HepG2 (cell line): ENCODE data around the gene ZC3H4. TPM values are rescaled to one million over a fixed set of nuclear protein-coding genes. Genes with fewer than 3 reads are reported as not detected.

Experiments used
- ETV5 ChIP-seq: IDR thresholded peaks from 2 replicates; pipeline ENCODE4 v1.6.1; 2018; ENCODE audit warnings: missing biosample characterization, missing genetic modification reagents, inconsistent platforms, borderline replicate concordance
- GATAD2A ChIP-seq: IDR thresholded peaks from 2 replicates; pipeline ENCODE4 v1.6.1; 2016
- HOMEZ ChIP-seq: IDR thresholded peaks from 2 replicates; pipeline ENCODE4 v1.6.1; 2016; ENCODE audit warnings: low read depth
- RARA ChIP-seq: IDR thresholded peaks from 2 replicates; pipeline ENCODE4 v1.6.1; 2016; ENCODE audit warnings: missing genetic modification reagents, missing compliant biosample characterization
- TRIM24 ChIP-seq: sonication (generic); formaldehyde crosslinking; IDR thresholded peaks from 2 replicates; pipeline ENCODE4 v1.8.0; 2022; ENCODE audit warnings: mild to moderate bottlenecking, missing genetic modification reagents
- ZIK1 ChIP-seq: sonication (generic); formaldehyde crosslinking; IDR thresholded peaks from 2 replicates; pipeline ENCODE4 v1.5.0; 2020; ENCODE audit warnings: mild to moderate bottlenecking, low read depth, missing genetic modification reagents, borderline replicate concordance
- ZNF274 ChIP-seq: sonication (generic); formaldehyde crosslinking; IDR thresholded peaks from 2 replicates; pipeline ENCODE4 v1.5.1; 2020; ENCODE audit warnings: mild to moderate bottlenecking, missing genetic modification reagents
- ZNF333 ChIP-seq: sonication (generic); formaldehyde crosslinking; IDR thresholded peaks from 2 replicates; pipeline ENCODE4 v1.4.0; 2020; ENCODE audit warnings: mild to moderate bottlenecking, missing genetic modification reagents, borderline replicate concordance
- ZNF451 ChIP-seq: sonication (generic); formaldehyde crosslinking; IDR thresholded peaks from 2 replicates; pipeline ENCODE4 v1.5.0; 2020; ENCODE audit warnings: mild to moderate bottlenecking, missing genetic modification reagents
- ZNF510 ChIP-seq: sonication (generic); formaldehyde crosslinking; IDR thresholded peaks from 2 replicates; pipeline ENCODE4 v1.4.0; 2020; ENCODE audit warnings: low read depth, mild to moderate bottlenecking, missing genetic modification reagents
- ZNF672 ChIP-seq: sonication (generic); formaldehyde crosslinking; IDR thresholded peaks from 2 replicates; pipeline ENCODE4 v1.8.1; 2022; ENCODE audit warnings: missing genetic modification reagents
- ZNF709 ChIP-seq: sonication (generic); formaldehyde crosslinking; IDR thresholded peaks from 2 replicates; pipeline ENCODE4 v1.5.0; 2020; ENCODE audit warnings: mild to moderate bottlenecking, missing genetic modification reagents
- ZSCAN12 ChIP-seq: sonication (generic); formaldehyde crosslinking; IDR thresholded peaks from 2 replicates; pipeline ENCODE4 v1.9.0; 2021; ENCODE audit warnings: mild to moderate bottlenecking, missing genetic modification reagents
- ZSCAN31 ChIP-seq: sonication (generic); formaldehyde crosslinking; IDR thresholded peaks from 2 replicates; pipeline ENCODE4 v1.5.0; 2020; ENCODE audit warnings: low read depth, mild to moderate bottlenecking, missing genetic modification reagents
- polyA plus RNA-seq, 8 experiments: library from polyadenylated mRNA; depleted of rRNA in 3 of 8; stranded (reverse) in 7 of 8; unstranded in 1 of 8; fragments of >200 nt; fragmentation: Illumina TruSeq in 4 of 8; extraction: Trizol in 4 of 8; gene quantifications; 2 replicates each; pipeline versions ENCODE4 v1.2.1 to v1.2.3, GENCODE V29; 2011 to 2016; ENCODE audit warnings: low read depth in 4 of 8, missing spikeins in 1 of 8, mixed read lengths in 1 of 8; ENCODE audit not compliant: insufficient read depth in 1 of 8
- total RNA-seq, 5 experiments: library from RNA; depleted of rRNA; stranded (reverse); fragments of >200 nt; fragmentation: Illumina TruSeq; extraction: Trizol; gene quantifications; 2 replicates each; pipeline ENCODE4 v1.2.3, GENCODE V29; 2016; ENCODE audit warnings: low read depth in 1 of 5
- TF ChIP-seq, protein P1 (sequence below): sonication (generic); formaldehyde crosslinking; conservative IDR thresholded peaks from 2 replicates; pipeline ENCODE4 v1.8.0; 2022; ENCODE audit warnings: mild to moderate bottlenecking, moderate library complexity, missing genetic modification reagents
- TF ChIP-seq, protein P2 (sequence below): sonication (generic); formaldehyde crosslinking; IDR thresholded peaks from 2 replicates; pipeline ENCODE4 v1.5.0; 2020; ENCODE audit warnings: mild to moderate bottlenecking, missing genetic modification reagents
- TF ChIP-seq, protein P3 (sequence below): sonication (generic); formaldehyde crosslinking; IDR thresholded peaks from 2 replicates; pipeline ENCODE4 v1.4.0; 2020; ENCODE audit warnings: mild to moderate bottlenecking, missing genetic modification reagents
- TF ChIP-seq, protein P4 (sequence below): sonication (generic); formaldehyde crosslinking; IDR thresholded peaks from 2 replicates; pipeline ENCODE4 v1.5.1; 2020; ENCODE audit warnings: mild to moderate bottlenecking, missing genetic modification reagents, borderline replicate concordance

ZC3H4 gene
- total and polyA plus RNA-seq, 2 of the 13 experiments (the other 11 are each of a cell fraction or from before 2014, with no cell fraction given): 1.8 to 10.7 TPM

DNA sequence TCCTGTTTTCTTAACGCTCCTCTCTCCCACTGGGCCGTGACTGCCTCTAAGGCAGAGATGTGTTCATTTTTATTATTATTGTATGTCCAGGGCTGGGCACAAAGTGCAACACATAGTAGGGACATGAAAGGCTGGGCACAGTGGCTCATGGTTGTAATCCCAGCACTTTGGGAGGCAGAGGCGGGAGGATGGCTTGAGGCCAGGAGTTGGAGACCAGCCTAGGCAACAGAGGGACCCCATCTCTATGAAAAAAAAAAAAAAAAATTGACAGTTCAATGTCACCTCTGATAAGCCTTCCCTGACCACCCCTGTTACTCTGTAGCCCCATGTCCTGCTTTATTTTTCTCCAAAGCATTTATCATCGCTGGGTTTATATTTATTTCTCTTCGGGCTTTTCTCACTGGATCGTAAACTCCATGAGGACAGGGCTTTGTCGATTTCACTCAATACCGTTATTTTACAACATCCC, 16.6 kb upstream of the ZC3H4 start (continued):
- no peak for TF ChIP-seq TRIM24
- 0 out of 2 replicates have a peak, but pooled peaks have one; percentile 32 for TF ChIP-seq ZNF709 (CRISPR knock-in tag)
- no peak for TF ChIP-seq ZNF510
- TF ChIP-seq, protein P1, sequence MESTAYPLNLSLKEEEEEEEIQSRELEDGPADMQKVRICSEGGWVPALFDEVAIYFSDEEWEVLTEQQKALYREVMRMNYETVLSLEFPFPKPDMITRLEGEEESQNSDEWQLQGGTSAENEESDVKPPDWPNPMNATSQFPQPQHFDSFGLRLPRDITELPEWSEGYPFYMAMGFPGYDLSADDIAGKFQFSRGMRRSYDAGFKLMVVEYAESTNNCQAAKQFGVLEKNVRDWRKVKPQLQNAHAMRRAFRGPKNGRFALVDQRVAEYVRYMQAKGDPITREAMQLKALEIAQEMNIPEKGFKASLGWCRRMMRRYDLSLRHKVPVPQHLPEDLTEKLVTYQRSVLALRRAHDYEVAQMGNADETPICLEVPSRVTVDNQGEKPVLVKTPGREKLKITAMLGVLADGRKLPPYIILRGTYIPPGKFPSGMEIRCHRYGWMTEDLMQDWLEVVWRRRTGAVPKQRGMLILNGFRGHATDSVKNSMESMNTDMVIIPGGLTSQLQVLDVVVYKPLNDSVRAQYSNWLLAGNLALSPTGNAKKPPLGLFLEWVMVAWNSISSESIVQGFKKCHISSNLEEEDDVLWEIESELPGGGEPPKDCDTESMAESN: peak; percentile 97; the same call in 1 of the 2 replicates
- no peak for TF ChIP-seq RARA (CRISPR knock-in tag)
- no peak for TF ChIP-seq ZNF672 (CRISPR knock-in tag)
- TF ChIP-seq, protein P2, sequence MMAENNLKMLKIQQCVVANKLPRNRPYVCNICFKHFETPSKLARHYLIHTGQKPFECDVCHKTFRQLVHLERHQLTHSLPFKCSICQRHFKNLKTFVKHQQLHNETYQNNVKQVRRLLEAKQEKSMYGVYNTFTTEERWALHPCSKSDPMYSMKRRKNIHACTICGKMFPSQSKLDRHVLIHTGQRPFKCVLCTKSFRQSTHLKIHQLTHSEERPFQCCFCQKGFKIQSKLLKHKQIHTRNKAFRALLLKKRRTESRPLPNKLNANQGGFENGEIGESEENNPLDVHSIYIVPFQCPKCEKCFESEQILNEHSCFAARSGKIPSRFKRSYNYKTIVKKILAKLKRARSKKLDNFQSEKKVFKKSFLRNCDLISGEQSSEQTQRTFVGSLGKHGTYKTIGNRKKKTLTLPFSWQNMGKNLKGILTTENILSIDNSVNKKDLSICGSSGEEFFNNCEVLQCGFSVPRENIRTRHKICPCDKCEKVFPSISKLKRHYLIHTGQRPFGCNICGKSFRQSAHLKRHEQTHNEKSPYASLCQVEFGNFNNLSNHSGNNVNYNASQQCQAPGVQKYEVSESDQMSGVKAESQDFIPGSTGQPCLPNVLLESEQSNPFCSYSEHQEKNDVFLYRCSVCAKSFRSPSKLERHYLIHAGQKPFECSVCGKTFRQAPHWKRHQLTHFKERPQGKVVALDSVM (CRISPR knock-in tag): peak; percentile 74
- TF ChIP-seq, protein P3, sequence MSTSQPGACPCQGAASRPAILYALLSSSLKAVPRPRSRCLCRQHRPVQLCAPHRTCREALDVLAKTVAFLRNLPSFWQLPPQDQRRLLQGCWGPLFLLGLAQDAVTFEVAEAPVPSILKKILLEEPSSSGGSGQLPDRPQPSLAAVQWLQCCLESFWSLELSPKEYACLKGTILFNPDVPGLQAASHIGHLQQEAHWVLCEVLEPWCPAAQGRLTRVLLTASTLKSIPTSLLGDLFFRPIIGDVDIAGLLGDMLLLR: no peak
- no peak for TF ChIP-seq ZNF274 (CRISPR knock-in tag)
- peak; percentile 79; the same call in 1 of the 2 replicates for TF ChIP-seq ZSCAN12 (CRISPR knock-in tag)
- TF ChIP-seq ZIK1 (CRISPR knock-in tag): no peak
- TF ChIP-seq GATAD2A (CRISPR knock-in tag): no peak
- no peak for TF ChIP-seq HOMEZ (CRISPR knock-in tag)
- TF ChIP-seq ZNF333 (CRISPR knock-in tag): no peak
- TF ChIP-seq ZNF451 (CRISPR knock-in tag): no peak
- TF ChIP-seq ETV5 (CRISPR knock-in tag): no peak
- no peak for TF ChIP-seq ZSCAN31 (CRISPR knock-in tag)
- TF ChIP-seq, protein P4, sequence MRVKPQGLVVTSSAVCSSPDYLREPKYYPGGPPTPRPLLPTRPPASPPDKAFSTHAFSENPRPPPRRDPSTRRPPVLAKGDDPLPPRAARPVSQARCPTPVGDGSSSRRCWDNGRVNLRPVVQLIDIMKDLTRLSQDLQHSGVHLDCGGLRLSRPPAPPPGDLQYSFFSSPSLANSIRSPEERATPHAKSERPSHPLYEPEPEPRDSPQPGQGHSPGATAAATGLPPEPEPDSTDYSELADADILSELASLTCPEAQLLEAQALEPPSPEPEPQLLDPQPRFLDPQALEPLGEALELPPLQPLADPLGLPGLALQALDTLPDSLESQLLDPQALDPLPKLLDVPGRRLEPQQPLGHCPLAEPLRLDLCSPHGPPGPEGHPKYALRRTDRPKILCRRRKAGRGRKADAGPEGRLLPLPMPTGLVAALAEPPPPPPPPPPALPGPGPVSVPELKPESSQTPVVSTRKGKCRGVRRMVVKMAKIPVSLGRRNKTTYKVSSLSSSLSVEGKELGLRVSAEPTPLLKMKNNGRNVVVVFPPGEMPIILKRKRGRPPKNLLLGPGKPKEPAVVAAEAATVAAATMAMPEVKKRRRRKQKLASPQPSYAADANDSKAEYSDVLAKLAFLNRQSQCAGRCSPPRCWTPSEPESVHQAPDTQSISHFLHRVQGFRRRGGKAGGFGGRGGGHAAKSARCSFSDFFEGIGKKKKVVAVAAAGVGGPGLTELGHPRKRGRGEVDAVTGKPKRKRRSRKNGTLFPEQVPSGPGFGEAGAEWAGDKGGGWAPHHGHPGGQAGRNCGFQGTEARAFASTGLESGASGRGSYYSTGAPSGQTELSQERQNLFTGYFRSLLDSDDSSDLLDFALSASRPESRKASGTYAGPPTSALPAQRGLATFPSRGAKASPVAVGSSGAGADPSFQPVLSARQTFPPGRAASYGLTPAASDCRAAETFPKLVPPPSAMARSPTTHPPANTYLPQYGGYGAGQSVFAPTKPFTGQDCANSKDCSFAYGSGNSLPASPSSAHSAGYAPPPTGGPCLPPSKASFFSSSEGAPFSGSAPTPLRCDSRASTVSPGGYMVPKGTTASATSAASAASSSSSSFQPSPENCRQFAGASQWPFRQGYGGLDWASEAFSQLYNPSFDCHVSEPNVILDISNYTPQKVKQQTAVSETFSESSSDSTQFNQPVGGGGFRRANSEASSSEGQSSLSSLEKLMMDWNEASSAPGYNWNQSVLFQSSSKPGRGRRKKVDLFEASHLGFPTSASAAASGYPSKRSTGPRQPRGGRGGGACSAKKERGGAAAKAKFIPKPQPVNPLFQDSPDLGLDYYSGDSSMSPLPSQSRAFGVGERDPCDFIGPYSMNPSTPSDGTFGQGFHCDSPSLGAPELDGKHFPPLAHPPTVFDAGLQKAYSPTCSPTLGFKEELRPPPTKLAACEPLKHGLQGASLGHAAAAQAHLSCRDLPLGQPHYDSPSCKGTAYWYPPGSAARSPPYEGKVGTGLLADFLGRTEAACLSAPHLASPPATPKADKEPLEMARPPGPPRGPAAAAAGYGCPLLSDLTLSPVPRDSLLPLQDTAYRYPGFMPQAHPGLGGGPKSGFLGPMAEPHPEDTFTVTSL (CRISPR knock-in tag): no peak
